CD14-positive monocyte (primary cell): ENCODE data around the gene IRAK1. TPM values are rescaled to one million over a fixed set of nuclear protein-coding genes. Genes with fewer than 3 reads are reported as not detected.

Experiments used
- DNase-seq, 3 donors: peaks; one replicate each; pipeline ENCODE4 v3.0.0-alpha.2; 2011 to 2022
- H2AFZ ChIP-seq: 2 replicates; pipeline ENCODE4 v1.6.0; 2012; ENCODE audit warnings: mild to moderate bottlenecking, low read depth, low read length, inconsistent platforms; ENCODE audit not compliant: insufficient read depth, poor library complexity, severe bottlenecking
- H3K27ac ChIP-seq, 2 donors: 1 replicate in 1 of 2; 2 replicates in 1 of 2; pipeline ENCODE4 v1.5.1; 2012 to 2013; ENCODE audit warnings: low read length in 2 of 2, control low read depth in 1 of 2, inconsistent platforms in 1 of 2, low read depth in 1 of 2, mild to moderate bottlenecking in 1 of 2
- H3K27me3 ChIP-seq, 2 donors: one replicate each; pipeline versions ENCODE4 v1.6.0 to v1.6.1; 2011 to 2013; ENCODE audit warnings: low read length in 2 of 2; ENCODE audit not compliant: control insufficient read depth in 2 of 2, insufficient read depth in 2 of 2
- H3K36me3 ChIP-seq, 2 donors: replicated peaks in 1 of 2; 1 replicate in 1 of 2; 2 replicates in 1 of 2; pipeline versions ENCODE4 v1.5.1 to v1.6.1; 2012 to 2013; ENCODE audit warnings: low read length in 2 of 2, control low read depth in 1 of 2, inconsistent platforms in 1 of 2, mild to moderate bottlenecking in 1 of 2; ENCODE audit not compliant: insufficient read depth in 2 of 2, control insufficient read depth in 1 of 2
- H3K4me1 ChIP-seq, 2 donors: 1 replicate in 1 of 2; 2 replicates in 1 of 2; pipeline versions ENCODE4 v1.5.1 to v1.6.1; 2012 to 2013; ENCODE audit warnings: low read length in 2 of 2, control low read depth in 1 of 2, inconsistent platforms in 1 of 2, mild to moderate bottlenecking in 1 of 2, moderate library complexity in 1 of 2; ENCODE audit not compliant: insufficient read depth in 2 of 2, control insufficient read depth in 1 of 2
- H3K4me2 ChIP-seq: replicated peaks from 2 replicates; pipeline ENCODE3; 2012; ENCODE audit warnings: low read length, moderate library complexity, mild to moderate bottlenecking; ENCODE audit not compliant: poor library complexity, severe bottlenecking; ENCODE audit errors: extremely low read depth
- H3K4me3 ChIP-seq, 3 experiments: fragments of 200-600 bp in 1 of 3; sonication (generic) in 1 of 3; replicated peaks in 1 of 3; 1 replicate in 2 of 3; 2 replicates in 1 of 3; pipeline ENCODE4 v1.5.1; 2011 to 2013; ENCODE audit warnings: low read length in 3 of 3, mild to moderate bottlenecking in 3 of 3, control low read depth in 2 of 3, low read depth in 2 of 3, inconsistent platforms in 1 of 3, moderate library complexity in 1 of 3
- H3K79me2 ChIP-seq: 2 replicates; pipeline ENCODE4 v1.6.0; 2012; ENCODE audit warnings: mild to moderate bottlenecking, control low read depth, inconsistent platforms, low read length, moderate library complexity; ENCODE audit not compliant: insufficient read depth
- H3K9ac ChIP-seq: 2 replicates; pipeline ENCODE4 v1.6.0; 2017; ENCODE audit warnings: low read length, mild to moderate bottlenecking; ENCODE audit not compliant: insufficient read depth, poor library complexity, severe bottlenecking
- H3K9me3 ChIP-seq, 2 donors: replicated peaks in 1 of 2; 1 replicate in 1 of 2; 2 replicates in 1 of 2; pipeline versions ENCODE4 v1.5.1 to v1.6.1; 2012 to 2013; ENCODE audit warnings: low read length in 2 of 2, control low read depth in 1 of 2; ENCODE audit not compliant: control insufficient read depth in 1 of 2, insufficient read depth in 1 of 2
- H4K20me1 ChIP-seq: 2 replicates; pipeline ENCODE4 v1.6.0; 2012; ENCODE audit warnings: mild to moderate bottlenecking, low read length, control low read depth, moderate library complexity; ENCODE audit not compliant: insufficient read depth
- H3K27ac Mint-ChIP-seq, 7 donors: one replicate each; pipeline ENCODE4 v1.8.0; 2020; ENCODE audit warnings: mild to moderate bottlenecking in 7 of 7, mixed read lengths in 7 of 7, moderate library complexity in 6 of 7, inconsistent platforms in 2 of 7
- H3K27me3 Mint-ChIP-seq, 3 donors: one replicate each; pipeline ENCODE4 v1.8.0; 2021 to 2022; ENCODE audit warnings: low read depth in 3 of 3, mild to moderate bottlenecking in 3 of 3, mixed read lengths in 3 of 3, moderate library complexity in 3 of 3, inconsistent platforms in 1 of 3
- H3K36me3 Mint-ChIP-seq, 2 donors: one replicate each; pipeline ENCODE4 v1.8.0; 2020; ENCODE audit warnings: mixed read lengths in 2 of 2, inconsistent platforms in 1 of 2, mild to moderate bottlenecking in 1 of 2
- H3K4me1 Mint-ChIP-seq: one replicate; pipeline ENCODE4 v1.8.0; 2020; ENCODE audit warnings: mild to moderate bottlenecking, mixed read lengths
- H3K4me3 Mint-ChIP-seq, 2 donors: one replicate each; pipeline ENCODE4 v1.8.0; 2020; ENCODE audit warnings: mild to moderate bottlenecking in 2 of 2, mixed read lengths in 2 of 2, moderate library complexity in 1 of 2
- H3K9me3 Mint-ChIP-seq, 7 donors: one replicate each; pipeline ENCODE4 v1.8.0; 2020 to 2022; ENCODE audit warnings: mixed read lengths in 7 of 7, mild to moderate bottlenecking in 6 of 7, moderate library complexity in 6 of 7, inconsistent platforms in 2 of 7
- CTCF ChIP-seq: fragments of 200-600 bp; IDR thresholded peaks from one replicate; pipeline ENCODE4 v1.8.0; 2022; ENCODE audit warnings: antibody characterized with exemption, mild to moderate bottlenecking
- WGBS: methylation state at CpG from one replicate; pipeline ENCODE4 v1.1.5; 2013; ENCODE audit warnings: missing lambda C conversion rate; ENCODE audit not compliant: insufficient coverage; 5-methylcytosine and 5-hydroxymethylcytosine counted together
- intact Hi-C, 2 donors: fragments of 100-400 bp; cut with micrococcal nuclease; formaldehyde crosslinking; loops; one replicate each; pipeline versions ENCODE4 v1.15.0 to v1.15.1; 2023
- polyA plus RNA-seq, 3 donors: library from polyadenylated mRNA; depleted of rRNA in 1 of 3; unstranded in 2 of 3; stranded (reverse) in 1 of 3; fragments of 300-500 nt in 2 of 3; fragments of >200 nt in 1 of 3; fragmentation: Illumina TruSeq in 2 of 3; gene quantifications; 1 replicate in 2 of 3; 2 replicates in 1 of 3; pipeline ENCODE4 v1.2.3, GENCODE V29; 2012 to 2021

IRAK1 gene
- polyA plus RNA-seq, 3 donors, result 47.8 to 109 (median 49.5) TPM

- H3K9me3 ChIP-seq, result no peaks in the 10 kb centered on the region
- peaks cover 61 to 70% of the 10 kb centered on the region in 2 donors for H3K36me3 ChIP-seq
- H3K9me3 Mint-ChIP-seq, result peaks cover 0 to 18% (median 0%) of the 10 kb centered on the region in 7 donors
- no peak overlapping the region for H3K4me3 ChIP-seq
- no peak overlapping the region for H3K9ac ChIP-seq
- no peak overlapping the region for H2AFZ ChIP-seq
- no peak overlapping the region for H3K27ac ChIP-seq
- no peak overlapping the region for H3K4me2 ChIP-seq
- H3K4me3 Mint-ChIP-seq, result no peak overlapping the region
- no peak for TF ChIP-seq CTCF
- H4K20me1 ChIP-seq, result peaks cover 100% of the 10 kb centered on the region
- peaks cover 45 to 81% of the 10 kb centered on the region in 2 donors for H3K36me3 Mint-ChIP-seq
- WGBS, result 96% methylated on average over 9 of the region's 12 CpGs
- H3K4me1 ChIP-seq, result peaks cover 25 to 26% of the 10 kb centered on the region in 2 donors
- intact Hi-C loops, result no loop called here
- H3K27ac Mint-ChIP-seq, result peak overlapping the region in 2 of 7 donors; percentile 12 to 21
- H3K27me3 Mint-ChIP-seq, result peaks cover 0 to 43% (median 0%) of the 10 kb centered on the region in 3 donors
- no peaks in the 10 kb centered on the region for H3K27me3 ChIP-seq
- no peak for DNase-seq
- H3K4me1 Mint-ChIP-seq, result peaks cover 26% of the 10 kb centered on the region
- peaks cover 74% of the 10 kb centered on the region for H3K79me2 ChIP-seq
These were observed 56.2 kb downstream of the IRAK1 start for GRCh38 chrX:153963546-153963945.

GRCh38 chrX:153961292-153961691, 58.4 kb downstream of the IRAK1 start:
- Mint-ChIP-seq H3K9me3 (peaks cover 0 to 15% (median 0%) of the 10 kb centered on the region in 7 donors), H3K27me3 (peaks cover 0 to 26% (median 0%) of the 10 kb centered on the region in 3 donors), H3K4me1 (peaks cover 5% of the 10 kb centered on the region), H3K27ac (peak overlapping the region in 1 of 7 donors; percentile 30), H3K4me3 (no peak overlapping the region), H3K36me3 (peaks cover 57 to 89% of the 10 kb centered on the region in 2 donors)
- Histone ChIP-seq H4K20me1 (peaks cover 98% of the 10 kb centered on the region), H3K79me2 (peaks cover 51% of the 10 kb centered on the region), H3K4me2 (no peak overlapping the region), H3K4me3 (no peak overlapping the region), H3K27ac (no peak overlapping the region), H3K36me3 (peaks cover 83 to 92% of the 10 kb centered on the region in 2 donors), H3K27me3 (no peaks in the 10 kb centered on the region), H3K9me3 (no peaks in the 10 kb centered on the region), H2AFZ (no peak overlapping the region), H3K4me1 (peaks cover 3% of the 10 kb centered on the region in 2 donors), H3K9ac (no peak overlapping the region)
- intact Hi-C loops, result no loop called here
- 100% methylated on average over 1 of the region's 11 CpGs for WGBS
- no peak for TF ChIP-seq CTCF
- DNase-seq, result no peak
